ENCODE results near the gene UBE2M.

The UBE2M gene

DNA sequence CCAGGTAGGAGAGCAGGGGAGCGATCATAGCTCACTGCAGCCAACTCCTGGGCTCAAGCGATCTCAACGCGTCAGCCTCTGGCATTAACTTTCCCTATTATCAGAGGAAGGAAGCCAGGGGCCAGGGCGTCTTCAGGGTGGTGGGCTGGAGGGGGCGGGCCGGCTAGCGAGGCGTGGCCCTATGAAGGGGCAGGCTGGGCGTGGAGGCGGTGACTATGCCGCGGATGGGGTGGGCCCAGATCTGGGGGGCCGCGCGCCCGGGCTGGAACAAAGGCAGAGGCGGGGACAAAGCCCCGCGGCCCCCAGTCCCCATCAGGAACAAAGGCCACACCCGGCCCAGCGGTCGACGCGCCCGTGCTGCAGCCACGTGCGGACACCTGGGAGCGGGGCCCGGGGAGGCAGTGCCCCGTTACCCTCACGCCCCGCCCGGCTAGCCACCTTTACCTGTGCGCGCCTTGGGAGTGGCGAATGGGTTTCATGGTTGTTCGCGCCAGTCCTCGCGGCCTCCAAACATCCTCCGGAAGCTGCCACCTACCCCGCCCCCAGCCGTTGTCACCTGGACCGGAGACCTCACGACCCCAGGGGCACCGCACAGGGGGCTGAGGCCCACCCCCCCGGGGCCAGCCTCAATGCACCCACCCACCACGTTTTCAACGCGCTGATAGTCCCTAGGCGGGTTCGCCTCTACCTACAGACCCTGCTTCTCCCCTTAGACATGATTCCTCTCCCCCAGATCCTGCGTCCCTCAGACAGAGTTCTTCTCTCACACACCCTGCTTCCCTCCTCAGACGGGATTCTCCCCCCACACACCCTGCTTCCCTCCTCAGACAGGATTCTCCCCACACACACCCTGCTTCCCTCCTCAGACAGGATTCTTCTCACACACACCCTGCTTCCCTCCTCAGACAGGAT, 19.9 kb downstream of the UBE2M start:
- no peak for DNase-seq

DNA sequence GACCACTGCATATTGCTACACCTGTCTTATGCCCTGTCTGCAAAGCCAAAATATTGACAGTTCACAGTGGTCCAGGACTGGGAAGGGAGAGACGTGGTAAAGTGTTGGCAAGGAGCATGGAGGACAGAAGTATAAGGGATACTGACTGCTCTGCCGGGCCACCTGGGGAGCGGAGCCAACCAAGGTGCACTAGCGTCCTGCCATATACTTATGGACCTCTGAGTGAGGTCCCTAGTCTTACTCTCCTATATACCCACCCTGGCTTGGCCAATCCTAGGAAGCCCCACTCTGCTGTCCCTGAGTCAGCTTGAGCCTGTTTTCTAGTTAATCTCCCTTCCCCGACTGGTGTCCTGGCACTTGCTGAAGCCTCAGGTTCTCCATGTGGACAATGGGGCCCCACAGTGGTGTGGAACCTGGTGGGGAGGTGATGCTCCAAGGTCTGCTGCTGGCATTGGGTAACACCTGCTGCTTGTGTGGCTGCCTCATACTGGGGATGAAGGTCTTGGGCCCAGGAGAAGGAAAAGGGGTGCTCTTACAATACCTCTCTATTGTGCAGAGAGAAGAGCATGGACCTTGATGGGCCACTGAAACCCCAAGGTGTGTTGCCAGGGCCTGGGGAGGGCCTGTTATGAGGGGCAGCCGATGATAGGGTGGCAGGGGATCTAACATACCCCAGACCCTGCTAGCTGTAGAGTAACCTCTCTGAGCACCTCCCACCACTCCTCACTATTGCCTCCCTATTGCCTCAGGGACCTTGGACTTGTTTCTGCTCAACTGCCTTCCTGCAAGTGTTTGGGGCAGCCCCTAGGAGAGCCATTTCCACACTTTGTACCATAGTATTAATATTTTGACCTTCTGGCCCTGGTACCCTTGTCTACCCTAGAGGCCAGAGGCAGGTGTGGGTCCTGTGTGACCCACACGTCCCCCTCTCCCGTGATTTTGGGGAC, 21.3 kb downstream of the UBE2M start:
- no peak for DNase-seq

DNA sequence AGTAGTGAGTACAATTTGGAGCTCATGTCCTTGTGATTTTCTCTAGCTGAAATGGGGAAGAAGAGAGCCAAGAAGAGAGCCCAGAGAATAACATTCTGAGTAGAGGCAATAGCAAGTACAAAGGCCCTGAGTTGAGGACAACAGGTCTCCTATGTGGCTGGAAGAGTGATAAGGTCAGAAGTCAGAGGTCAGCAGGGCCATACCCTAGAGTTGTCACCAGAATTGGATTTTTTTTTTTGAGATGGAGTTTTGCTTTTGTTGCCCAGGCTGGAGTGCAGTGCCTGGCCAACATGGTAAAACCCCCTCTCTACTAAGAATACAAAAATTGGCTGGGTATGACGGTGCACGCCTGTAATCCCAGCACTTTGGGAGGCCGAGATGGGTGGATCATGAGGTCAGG, 22.6 kb downstream of the UBE2M start:
- DNase-seq = no peak

DNA sequence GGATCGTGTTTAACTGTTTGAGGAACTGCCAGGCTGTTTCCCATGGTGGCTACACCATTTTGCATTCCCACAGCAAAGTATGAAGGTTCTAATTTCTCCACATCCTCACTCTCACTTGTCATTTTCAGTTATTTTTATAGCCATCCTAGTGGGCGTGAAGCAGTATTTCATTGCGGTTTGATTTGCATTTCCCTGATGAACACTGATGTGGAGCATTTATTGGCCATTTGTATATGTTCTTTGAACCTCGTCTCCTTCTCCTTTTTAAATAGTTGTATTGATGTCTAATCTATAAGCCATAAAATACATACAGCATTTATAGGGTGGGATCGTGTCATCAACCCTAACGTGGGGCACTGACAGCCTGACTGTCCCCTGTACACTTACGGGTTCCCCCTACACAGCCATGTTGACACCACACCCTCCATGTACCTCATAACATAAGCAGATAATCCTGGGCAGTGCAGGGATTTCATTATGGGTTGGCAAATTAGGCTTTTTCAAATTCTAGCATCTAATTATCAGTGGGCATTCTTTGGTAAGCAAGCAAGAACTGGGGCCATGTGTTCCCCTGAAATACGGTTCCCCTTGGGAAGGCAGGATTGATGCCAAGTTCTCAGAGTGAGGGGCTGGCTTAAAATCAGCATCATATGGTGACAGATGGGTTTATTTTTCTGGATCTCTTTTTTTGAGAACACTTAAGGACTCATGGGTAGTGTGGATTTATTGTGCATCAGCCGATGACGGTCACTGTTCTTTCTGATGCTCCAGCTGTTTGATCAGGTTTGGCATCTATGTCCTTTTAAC, 27.2 kb downstream of the UBE2M start:
- DNase-seq = no peak

DNA sequence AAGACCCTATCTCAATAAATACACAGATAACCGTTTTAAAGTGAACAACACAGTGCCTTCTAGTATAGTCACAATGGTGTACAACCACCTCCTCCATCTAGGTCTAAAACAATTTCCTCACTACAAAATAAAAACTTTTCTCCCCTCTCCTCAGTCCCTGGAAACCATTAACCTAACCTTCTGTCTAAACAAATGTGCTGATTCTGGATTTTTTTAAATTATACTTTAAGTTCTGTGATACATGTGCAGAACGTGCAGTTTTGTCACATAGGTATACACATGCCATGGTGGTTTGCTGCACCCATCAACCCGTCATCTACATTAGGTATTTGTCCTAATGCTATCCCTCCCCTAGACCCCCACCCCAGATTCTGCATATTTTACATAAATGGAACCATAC, 29.0 kb downstream of the UBE2M start:
- DNase-seq = no peak

DNA sequence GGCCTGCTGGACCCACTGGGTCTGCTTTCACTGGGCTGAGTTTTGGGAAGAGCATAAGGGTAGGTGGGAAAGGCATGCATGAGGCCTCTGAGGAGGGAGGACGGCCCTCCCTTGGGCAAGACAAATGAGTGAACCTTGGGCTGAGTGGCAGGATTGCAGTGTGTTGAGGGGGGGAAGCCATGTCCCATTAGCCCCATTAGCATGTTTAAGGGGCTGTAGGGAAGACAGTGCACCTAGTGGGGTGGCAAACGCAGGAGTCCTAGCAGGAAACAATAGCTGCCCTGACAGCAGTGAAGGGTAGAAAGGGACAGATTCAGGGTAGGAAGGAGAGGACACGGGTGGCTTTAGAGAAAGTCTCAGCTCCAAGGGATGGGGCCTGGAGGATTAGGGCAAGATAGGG, 35.7 kb downstream of the UBE2M start:
- DNase-seq = no peak

DNA sequence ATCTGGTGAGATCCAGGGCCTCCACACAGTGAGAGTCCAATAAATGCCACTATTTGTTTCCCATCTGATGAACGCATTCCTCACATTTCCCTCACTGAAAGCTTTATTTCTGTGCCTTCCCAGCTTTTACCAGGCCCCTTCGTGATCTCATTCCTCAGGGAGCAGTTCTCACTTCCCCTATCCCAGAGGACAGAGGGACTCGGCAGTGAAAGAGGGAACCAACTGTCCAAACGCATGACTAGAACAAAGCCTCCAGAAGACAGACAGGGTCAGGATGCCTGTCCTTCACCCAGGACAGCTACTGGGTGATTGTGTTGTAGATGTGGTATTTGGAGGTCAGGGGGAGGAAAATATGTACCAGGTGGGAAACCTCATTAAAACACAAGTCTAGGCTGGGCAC, 36.8 kb downstream of the UBE2M start:
- no peak for DNase-seq

DNA sequence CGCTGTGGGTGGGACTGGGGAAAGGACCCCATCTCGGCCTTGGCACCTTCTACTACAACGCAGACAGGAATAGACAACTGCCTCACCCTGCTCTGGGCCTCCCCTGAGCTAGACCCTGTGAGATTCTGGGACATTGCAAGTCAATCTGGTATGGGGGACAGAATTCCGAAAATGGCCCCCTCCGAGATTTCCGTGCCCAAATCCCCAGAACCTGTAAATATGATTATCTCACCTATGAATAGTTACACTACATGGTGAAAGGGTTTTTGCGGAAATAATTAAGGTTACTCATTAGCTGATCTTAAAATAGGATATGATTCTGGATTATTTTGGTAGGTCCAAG, 38.2 kb downstream of the UBE2M start:
- no peak for DNase-seq

DNA sequence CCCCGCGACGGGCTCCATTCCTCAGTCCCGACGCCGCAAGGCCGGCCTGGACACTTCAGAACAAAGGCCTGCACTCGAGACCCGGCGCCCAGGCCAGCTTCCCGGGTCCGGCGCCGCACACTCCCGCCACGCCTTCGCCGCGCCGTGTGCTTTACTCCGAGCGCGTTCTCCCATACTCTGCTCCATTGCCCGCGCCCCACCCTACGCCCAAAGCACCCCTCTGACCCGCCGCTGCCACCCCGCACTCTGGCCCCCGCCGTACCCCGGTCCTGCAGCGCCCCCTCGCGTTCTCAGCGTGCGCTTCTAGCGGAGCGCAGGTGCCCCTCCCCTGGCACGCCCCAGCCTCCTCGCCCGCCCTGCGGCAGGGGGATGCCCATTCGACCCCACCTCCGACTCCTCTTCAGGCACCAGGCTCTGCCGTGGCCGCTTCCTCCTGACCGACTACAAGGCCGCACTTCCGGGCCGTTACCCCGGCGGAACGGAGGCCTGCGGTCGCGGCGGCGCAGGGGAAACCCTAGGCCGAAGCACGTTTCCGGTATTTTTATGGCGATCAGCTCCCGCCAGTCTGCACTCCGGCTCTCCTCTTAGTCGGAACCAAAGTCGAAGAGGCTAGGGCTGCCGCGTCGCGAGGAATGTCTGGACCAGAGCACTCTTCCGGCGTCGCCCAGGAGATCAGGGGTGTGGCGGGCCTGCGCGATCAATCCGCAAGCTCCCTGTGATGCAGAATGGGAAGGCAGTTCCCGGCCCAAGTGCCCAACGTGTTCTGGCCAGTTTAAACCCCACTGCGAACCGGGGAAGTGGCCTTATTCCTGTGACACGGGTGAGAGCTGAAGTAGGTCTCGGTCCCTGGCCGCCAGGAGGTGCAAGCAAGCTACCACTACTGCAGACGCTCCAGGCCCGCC, 38.8 kb downstream of the UBE2M start, which contains the start of gene ZBTB45:
Gene ZBTB45 (minus strand): TSS at position 456 of the 902 bp plus-strand sequence. CDS start 2,137 bp downstream, outside the sequence.
- no peak for DNase-seq

DNA sequence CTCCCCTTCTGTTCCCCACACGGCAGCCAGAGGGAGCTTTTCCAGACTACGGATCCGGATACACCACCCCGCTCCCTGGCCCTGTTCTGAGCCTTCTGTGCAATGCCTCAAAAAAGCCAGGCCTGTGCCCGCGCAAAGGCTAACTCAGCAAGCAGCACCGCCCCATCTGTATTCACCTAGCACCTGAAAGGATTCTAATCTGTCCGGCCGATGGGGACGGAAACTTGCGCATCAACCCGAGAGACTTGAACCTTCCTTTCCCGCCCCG, 39.4 kb downstream of the UBE2M start:
- no peak for DNase-seq

DNA sequence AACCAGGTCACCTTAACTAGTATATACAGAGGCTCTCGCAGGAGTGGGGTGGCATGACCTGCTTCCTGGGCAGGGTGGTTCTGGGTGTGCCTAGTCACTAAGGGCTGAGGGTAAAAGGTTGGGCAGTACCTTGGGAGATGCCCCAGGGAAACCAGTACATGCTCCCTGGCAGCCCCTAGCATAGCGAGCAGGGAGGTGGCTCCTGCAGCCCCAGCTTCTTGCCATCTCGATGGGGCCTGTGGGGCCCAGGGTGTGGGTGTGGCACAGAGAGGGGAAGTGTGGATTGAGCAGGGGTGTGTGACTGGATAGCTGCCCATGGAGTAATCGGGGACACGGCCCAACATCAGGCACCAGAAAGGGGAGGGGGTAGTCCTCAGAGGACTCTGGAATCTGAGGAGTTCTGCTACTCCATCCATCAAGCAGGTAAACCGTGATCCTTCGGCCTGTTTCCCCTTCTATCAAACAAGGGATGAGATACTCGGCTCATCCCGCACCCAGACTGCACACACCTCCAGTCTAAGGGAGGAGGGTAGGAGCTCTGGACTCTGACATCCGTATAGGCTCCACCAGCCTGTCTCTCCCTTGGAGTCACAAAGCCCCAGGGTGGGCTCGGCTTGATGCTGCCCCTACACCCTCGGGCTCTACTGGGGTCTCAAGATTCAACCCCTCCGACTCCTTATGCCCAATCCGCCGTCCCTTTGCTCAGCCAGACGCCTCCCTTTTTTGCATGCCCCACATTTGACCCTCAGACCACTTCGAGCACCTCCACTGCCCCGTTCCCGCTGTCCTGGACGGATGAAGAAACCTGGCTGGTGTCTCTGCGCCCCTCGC, 39.9 kb downstream of the UBE2M start:
- DNase-seq = no peak

DNA sequence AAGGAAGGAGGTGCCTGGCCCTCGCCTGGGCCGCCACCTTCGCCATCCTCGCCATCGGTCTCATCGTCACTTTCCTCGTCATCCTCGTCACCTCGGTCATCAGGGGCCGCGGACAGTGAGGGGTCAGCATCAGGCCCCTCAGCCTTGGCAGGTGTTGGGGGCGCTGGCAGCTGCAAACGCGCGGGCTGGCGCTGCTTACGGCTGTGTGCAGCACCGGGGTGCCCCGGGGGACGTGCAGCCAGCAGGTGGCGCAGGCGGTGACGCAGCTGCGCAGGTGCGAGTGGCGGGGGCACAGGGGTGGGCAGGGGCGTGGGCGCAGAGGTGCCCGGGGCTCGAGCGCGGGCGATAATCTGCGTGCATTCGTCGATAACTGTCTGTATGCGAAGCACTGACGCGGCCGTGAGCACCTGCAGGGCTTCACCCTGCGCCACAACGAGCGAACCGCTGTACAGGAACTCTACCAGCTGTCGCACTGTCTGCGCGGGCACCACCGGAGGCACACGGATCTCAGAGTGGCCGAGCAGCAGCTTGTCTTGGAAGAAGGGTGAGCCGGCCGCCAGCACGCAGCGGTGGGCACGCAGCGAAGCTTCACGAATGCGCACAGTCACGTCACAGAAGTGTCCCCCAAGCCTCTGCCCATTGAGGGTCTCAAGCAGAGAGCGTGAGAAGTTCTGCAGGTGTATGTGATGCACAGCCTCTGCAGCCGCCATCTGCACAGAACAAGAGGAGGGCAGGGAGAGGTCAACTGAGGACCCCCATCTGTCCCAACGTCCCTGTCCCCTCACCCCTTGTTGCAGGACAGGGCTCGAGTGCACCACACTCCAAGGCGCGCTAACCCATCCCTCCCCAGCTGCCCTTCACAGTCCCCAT, 41.2 kb downstream of the UBE2M start:
- DNase-seq = no peak

DNA sequence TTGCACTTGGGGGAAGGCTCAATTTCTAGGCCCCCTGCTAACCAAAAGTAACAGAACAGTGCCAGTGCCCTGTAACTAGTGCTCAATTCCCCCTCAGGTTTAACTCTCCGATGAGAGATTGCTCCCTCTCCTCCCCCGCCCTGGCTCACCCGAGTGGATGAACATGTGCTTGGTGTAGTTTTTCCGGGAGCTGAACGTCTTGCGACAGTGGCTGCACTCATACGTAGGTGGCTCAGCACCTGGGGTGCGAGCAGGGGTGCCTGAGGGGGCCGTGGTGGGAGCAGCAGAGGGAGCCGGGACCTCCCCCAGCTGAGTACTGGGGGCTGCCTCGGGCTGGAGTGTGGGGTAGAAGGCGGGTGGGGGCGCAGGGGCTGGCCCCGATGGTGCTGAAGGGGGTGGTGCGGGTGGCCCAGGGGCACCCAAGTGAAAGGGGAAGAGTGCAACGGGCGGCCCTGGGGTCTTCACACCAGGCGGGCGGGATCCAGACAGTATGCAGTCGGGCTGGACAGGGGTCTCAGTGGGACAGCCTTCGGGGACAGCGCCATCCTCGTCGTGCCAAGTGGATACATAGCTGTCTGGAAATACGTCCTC, 42.1 kb downstream of the UBE2M start:
- no peak for DNase-seq

DNA sequence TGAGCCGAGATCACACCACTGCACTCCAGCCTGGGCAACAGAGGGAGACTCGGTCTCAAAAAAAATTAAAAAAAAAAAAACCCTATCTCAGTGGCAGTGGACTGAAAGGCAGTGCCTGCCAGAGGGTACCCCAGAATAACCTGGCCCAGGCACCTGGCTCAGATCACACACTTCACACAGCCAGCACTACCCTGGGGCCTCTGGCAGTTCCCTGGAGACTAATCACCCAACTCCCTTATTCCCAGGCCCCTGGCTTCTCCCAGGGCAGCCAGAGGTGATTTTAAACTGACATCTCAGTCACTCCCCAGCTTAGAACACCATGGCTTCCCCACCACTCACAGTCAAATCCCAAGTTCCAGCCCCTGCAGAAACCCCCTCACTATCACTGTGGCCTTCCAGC, 43.2 kb downstream of the UBE2M start:
- no peak for DNase-seq

DNA sequence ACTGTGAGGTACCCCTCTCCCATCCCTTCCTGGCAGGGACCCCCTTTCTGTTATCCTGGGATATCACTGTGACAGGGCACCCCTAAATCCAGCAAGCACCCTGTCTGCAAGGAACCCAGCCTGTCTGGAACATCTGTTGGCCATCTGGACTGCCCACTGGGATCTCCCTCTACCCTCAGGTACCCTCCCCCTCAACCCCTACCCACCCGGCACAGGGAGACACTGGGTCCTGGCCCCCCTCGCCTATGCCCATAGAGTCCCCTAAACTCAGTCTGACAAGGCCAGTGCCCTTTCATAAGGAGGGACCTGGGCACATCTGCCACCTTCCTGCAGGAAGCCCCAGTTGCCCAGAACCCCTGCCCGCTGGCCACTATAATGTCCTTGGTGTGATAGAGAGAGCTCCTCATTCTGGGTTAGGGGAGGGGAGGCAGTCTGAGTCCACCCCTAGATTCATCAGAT, 43.8 kb downstream of the UBE2M start:
- DNase-seq = no peak

DNA sequence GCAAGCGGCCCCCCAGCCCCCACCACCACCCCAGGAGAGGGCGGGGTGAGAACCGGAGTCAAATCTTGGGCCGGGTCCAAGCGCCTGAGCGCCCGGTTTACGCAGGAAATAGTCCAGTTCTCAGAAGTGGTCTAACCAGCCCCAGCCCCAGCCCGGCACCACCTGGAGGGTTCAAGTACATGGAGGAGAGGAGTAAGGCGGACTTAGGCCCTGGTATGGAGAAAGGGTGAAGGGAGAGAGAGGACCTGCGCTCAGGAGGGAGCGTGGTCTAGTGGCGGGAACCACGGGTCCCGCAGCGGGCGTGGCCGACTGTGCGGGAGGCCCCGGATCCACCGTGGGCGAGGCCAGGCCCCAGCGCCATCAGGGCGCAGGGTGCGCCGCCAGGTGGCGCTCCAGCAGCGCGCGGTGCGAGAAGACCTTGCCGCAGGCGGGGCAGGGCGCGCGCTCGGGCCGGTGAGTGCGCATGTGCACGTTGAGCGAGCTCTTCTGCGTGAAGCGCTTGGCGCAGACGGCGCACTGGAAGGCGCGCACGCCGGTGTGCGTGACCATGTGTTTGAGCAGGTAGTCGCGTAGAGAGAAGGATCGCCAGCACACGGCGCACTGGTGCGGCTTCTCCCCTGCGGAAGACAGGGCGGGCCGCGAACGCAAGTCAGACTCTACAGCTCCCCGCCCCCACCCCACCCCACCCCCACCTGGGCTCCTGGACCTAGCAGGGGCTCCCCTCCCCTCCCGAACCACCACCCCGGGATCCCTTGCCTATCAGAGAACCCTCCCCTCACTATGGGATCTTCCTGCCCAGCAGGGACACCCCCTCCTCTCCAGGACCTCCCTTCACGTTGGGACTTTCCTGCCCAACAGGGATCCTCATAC, 44.5 kb downstream of the UBE2M start:
- no peak for DNase-seq

DNA sequence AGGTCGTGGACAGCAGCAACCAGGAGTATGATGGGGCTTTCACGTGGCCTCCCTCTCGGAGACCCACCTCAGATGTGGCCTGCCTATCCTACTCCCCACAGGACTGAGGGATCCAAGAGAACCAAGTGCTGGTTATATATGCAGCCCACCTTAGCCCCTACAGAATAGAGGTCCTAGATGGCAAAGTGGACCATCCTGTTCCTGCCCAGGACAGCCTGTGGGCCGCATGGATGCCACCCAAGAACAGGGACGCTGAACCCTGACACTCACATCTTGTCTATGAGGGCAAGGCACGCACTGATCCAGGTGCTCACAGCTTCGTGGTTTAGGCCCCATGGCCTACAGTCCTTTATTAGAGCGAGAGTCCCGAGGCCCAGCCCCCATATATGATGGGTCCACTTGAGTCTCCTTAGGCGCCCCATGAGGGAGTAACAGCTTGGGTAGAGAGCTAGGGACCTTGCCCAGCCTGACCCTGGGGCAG, 45.2 kb downstream of the UBE2M start:
- no peak for DNase-seq
